GM23338 (cell line): ENCODE measurements around the gene ACTR1A. TPM values are rescaled to one million over a fixed set of nuclear protein-coding genes. Genes with fewer than 3 reads are reported as not detected.

Source experiments
- ATAC-seq: fragments of 200-7000 bp; cut with Tn5 transposase; 3 replicates; pipeline ENCODE4 v1.9.1; 2020
- DNase-seq: peaks from one replicate; pipeline ENCODE4 v3.0.0-alpha.2; 2015; ENCODE audit warnings: low spot score
- H2AFZ ChIP-seq: fragments of 200-600 bp; sonication (generic); 2 replicates; pipeline ENCODE4 v1.8.0; 2016; ENCODE audit warnings: antibody characterized with exemption, mild to moderate bottlenecking, moderate library complexity
- H3F3A ChIP-seq: fragments of 200-600 bp; sonication (generic); replicated peaks from 2 replicates; pipeline ENCODE4 v1.8.0; 2017; ENCODE audit warnings: antibody characterized with exemption, mixed run types, low read depth
- H3K27ac ChIP-seq: fragments of 200-600 bp; sonication (generic); 2 replicates; pipeline ENCODE4 v1.6.1; 2016; ENCODE audit warnings: low read depth
- H3K27me3 ChIP-seq: fragments of 200-600 bp; sonication (generic); 2 replicates; pipeline ENCODE4 v1.8.0; 2016; ENCODE audit warnings: mild to moderate bottlenecking, mixed run types, moderate library complexity; ENCODE audit not compliant: insufficient read depth
- H3K36me3 ChIP-seq: fragments of 200-600 bp; sonication (generic); 2 replicates; pipeline ENCODE4 v1.8.0; 2016; ENCODE audit warnings: mild to moderate bottlenecking; ENCODE audit not compliant: insufficient read depth
- H3K4me1 ChIP-seq: fragments of 200-600 bp; sonication (generic); 2 replicates; pipeline ENCODE4 v1.8.0; 2016; ENCODE audit warnings: mild to moderate bottlenecking, moderate library complexity; ENCODE audit not compliant: insufficient read depth
- H3K4me2 ChIP-seq: fragments of 200-600 bp; sonication (generic); 2 replicates; pipeline ENCODE4 v1.7.1; 2017; ENCODE audit warnings: mixed run types
- H3K4me3 ChIP-seq: fragments of 200-600 bp; sonication (generic); 2 replicates; pipeline ENCODE4 v1.6.1; 2016; ENCODE audit warnings: mixed run types
- H3K79me2 ChIP-seq: fragments of 200-600 bp; sonication (generic); replicated peaks from 2 replicates; pipeline ENCODE4 v1.8.0; 2017; ENCODE audit warnings: mild to moderate bottlenecking; ENCODE audit not compliant: insufficient read depth
- H3K9me2 ChIP-seq: fragments of 200-600 bp; sonication (generic); 2 replicates; pipeline ENCODE4 v1.8.0; 2017; ENCODE audit not compliant: insufficient read depth
- H4K20me1 ChIP-seq: fragments of 200-600 bp; sonication (generic); replicated peaks from 2 replicates; pipeline ENCODE4 v1.8.0; 2017; ENCODE audit warnings: mild to moderate bottlenecking; ENCODE audit not compliant: insufficient read depth
- H3K27ac Mint-ChIP-seq: 2 replicates; pipeline ENCODE4 v1.8.0; 2020; ENCODE audit warnings: inconsistent platforms, mild to moderate bottlenecking, moderate library complexity, mixed read lengths
- H3K27me3 Mint-ChIP-seq: 3 replicates; pipeline ENCODE4 v1.8.0; 2022; ENCODE audit warnings: low read depth, mild to moderate bottlenecking, moderate library complexity, mixed read lengths, inconsistent platforms; ENCODE audit not compliant: insufficient read depth, poor library complexity
- H3K36me3 Mint-ChIP-seq: 3 replicates; pipeline ENCODE4 v1.8.0; 2021; ENCODE audit warnings: low read depth, mild to moderate bottlenecking, inconsistent platforms, moderate library complexity, mixed read lengths
- H3K4me1 Mint-ChIP-seq: 3 replicates; pipeline ENCODE4 v1.8.0; 2020; ENCODE audit warnings: mild to moderate bottlenecking, inconsistent platforms, mixed read lengths
- H3K4me3 Mint-ChIP-seq: 3 replicates; pipeline ENCODE4 v1.8.0; 2021; ENCODE audit warnings: moderate library complexity, mild to moderate bottlenecking, inconsistent platforms, mixed read lengths
- H3K9me3 Mint-ChIP-seq: 3 replicates; pipeline ENCODE4 v1.8.0; 2020; ENCODE audit warnings: moderate library complexity, mild to moderate bottlenecking, inconsistent platforms, mixed read lengths
- CREB1 ChIP-seq: fragments of 250-450 bp; sonication (Bioruptor Pico); IDR thresholded peaks from 2 replicates; pipeline ENCODE4 v1.5.0; 2020; ENCODE audit warnings: low read depth, mild to moderate bottlenecking, moderate library complexity
- CTCF ChIP-seq, 2 experiments: fragments of 200-600 bp in 1 of 2; sonication (generic) in 1 of 2; conservative IDR thresholded peaks; 2 replicates each; pipeline versions ENCODE4 v1.5.1 to v1.6.1; 2016 to 2017; ENCODE audit warnings: antibody characterized with exemption in 2 of 2, low read depth in 2 of 2, mild to moderate bottlenecking in 2 of 2, moderate library complexity in 1 of 2
- ETS1 ChIP-seq: IDR thresholded peaks from 2 replicates; pipeline ENCODE4 v1.6.1; 2016; ENCODE audit warnings: antibody characterized with exemption
- EZH2 ChIP-seq: fragments of 200-600 bp; sonication (generic); IDR thresholded peaks from one replicate; pipeline ENCODE4 v1.8.0; 2017; ENCODE audit warnings: antibody characterized with exemption, mild to moderate bottlenecking, low read depth; ENCODE audit not compliant: unreplicated experiment
- EZH2phosphoT487 ChIP-seq: fragments of 200-600 bp; sonication (generic); IDR thresholded peaks from one replicate; pipeline ENCODE4 v1.8.1; 2018; ENCODE audit warnings: antibody characterized with exemption; ENCODE audit not compliant: unreplicated experiment
- NANOG ChIP-seq: IDR thresholded peaks from 2 replicates; pipeline ENCODE4 v1.6.1; 2016; ENCODE audit warnings: antibody characterized with exemption, borderline replicate concordance
- STAT1 ChIP-seq: IDR thresholded peaks from one replicate; pipeline ENCODE4 v1.6.1; 2016; ENCODE audit warnings: antibody characterized with exemption; ENCODE audit not compliant: unreplicated experiment
- ZNF114 ChIP-seq: fragments of 250-450 bp; sonication (Bioruptor Pico); IDR thresholded peaks from 2 replicates; pipeline ENCODE4 v1.5.0; 2020; ENCODE audit warnings: mild to moderate bottlenecking, moderate library complexity
- ZNF331 ChIP-seq: fragments of 250-450 bp; sonication (Bioruptor Pico); IDR thresholded peaks from 2 replicates; pipeline ENCODE4 v1.5.0; 2020; ENCODE audit warnings: low read depth, mild to moderate bottlenecking, moderate library complexity
- ZNF462 ChIP-seq: fragments of 250-450 bp; sonication (Bioruptor Pico); IDR thresholded peaks from 2 replicates; pipeline ENCODE4 v1.5.0; 2020; ENCODE audit warnings: mild to moderate bottlenecking, moderate library complexity
- polyA plus RNA-seq: library from polyadenylated mRNA; unstranded; fragments of >200 nt; fragmentation: Nextera tagmentation; extraction: Ambion mirVana; gene quantifications from 2 replicates; pipeline ENCODE4 v1.2.1, GENCODE V29; 2016
- total RNA-seq: library from RNA; depleted of rRNA; stranded (reverse); fragments of >200 nt; shearing (Covaris generic); gene quantifications from 2 replicates; pipeline ENCODE4 v1.2.3, GENCODE V29; 2014

ACTR1A gene
- total and polyA plus RNA-seq, 2 experiments from 2014 or later = 39.4 to 101 TPM

GRCh38 chr10:102509387-102509786 lies 6.9 kb upstream of the ACTR1A start:
- Histone ChIP-seq H3K27me3 (peaks cover 16% of the 10 kb centered on the region), H3K27ac (no peak overlapping the region), H3F3A (no peaks in the 10 kb centered on the region; the same call in 1 of the 2 replicates), H2AFZ (no peak overlapping the region), H3K4me2 (no peak overlapping the region), H3K4me3 (no peak overlapping the region), H4K20me1 (peaks cover 29% of the 10 kb centered on the region), H3K79me2 (no peaks in the 10 kb centered on the region), H3K9me2 (no peaks in the 10 kb centered on the region), H3K36me3 (no peaks in the 10 kb centered on the region), H3K4me1 (peaks cover 6% of the 10 kb centered on the region; the same call in 1 of the 2 replicates)
- peaks cover 8% of the 10 kb centered on the region; the same call in 2 of the 3 replicates for H3K4me1 Mint-ChIP-seq
- H3K27me3 Mint-ChIP-seq = peaks cover 7% of the 10 kb centered on the region
- no peaks in the 10 kb centered on the region for H3K9me3 Mint-ChIP-seq
- peaks cover 7% of the 10 kb centered on the region; the same call in 2 of the 3 replicates for H3K36me3 Mint-ChIP-seq
- no peak overlapping the region for H3K27ac Mint-ChIP-seq
- ATAC-seq (no peak), DNase-seq (no peak)
- TF ChIP-seq CREB1 (no peak), NANOG (no peak), ZNF331 (CRISPR knock-in tag) (no peak), ZNF114 (CRISPR knock-in tag) (no peak), STAT1 (no peak), EZH2 (no peak), ZNF462 (CRISPR knock-in tag) (no peak), ETS1 (no peak), CTCF (conservative IDR thresholded peaks at IDR 0.05; ENCODE audit: low read depth in 2 of 2) (no peak), EZH2phosphoT487 (no peak)
- H3K4me3 Mint-ChIP-seq = no peak overlapping the region
